HEK293 (cell line): ENCODE results near the gene PJVK.

Experiments
- CTCF ChIA-PET: fragments of 350-600 bp; formaldehyde crosslinking; extraction: SDS; loops from one replicate; lab custom pipeline; 2021; ENCODE audit warnings: antibody characterized with exemption; lab: Yijun Ruan, JAX
- POLR2A ChIA-PET: fragments of 300-600 bp; formaldehyde crosslinking; extraction: SDS; loops from one replicate; lab custom pipeline; 2020; ENCODE audit warnings: antibody characterized with exemption, inconsistent platforms; lab: Yijun Ruan, JAX
- H3K27ac ChIP-seq: fragments of 200-500 bp; sonication (Bioruptor generic); 2 replicates; pipeline ENCODE4 v1.5.1; 2014; ENCODE audit warnings: low read depth, low read length, control low read depth, inconsistent platforms; ENCODE audit errors: extremely low read depth
- H3K36me3 ChIP-seq, 2 experiments: fragments of 200-500 bp in 1 of 2; sonication (Bioruptor generic) in 1 of 2; 1 replicate in 1 of 2; 2 replicates in 1 of 2; pipeline ENCODE4 v1.5.1; 2014 to 2017; ENCODE audit warnings: inconsistent platforms in 2 of 2, low read length in 2 of 2; ENCODE audit not compliant: control insufficient read depth in 2 of 2, insufficient read depth in 1 of 2
- H3K4me1 ChIP-seq: fragments of 200-500 bp; sonication (Bioruptor generic); 2 replicates; pipeline ENCODE4 v1.5.1; 2014; ENCODE audit warnings: mild to moderate bottlenecking, low read length, inconsistent platforms; ENCODE audit not compliant: control insufficient read depth, insufficient read depth
- H3K4me3 ChIP-seq: 2 replicates; pipeline ENCODE4 v1.5.1; 2011; ENCODE audit warnings: low read depth, mild to moderate bottlenecking, control low read depth, low read length, moderate library complexity
- H3K9me3 ChIP-seq: fragments of 200-500 bp; sonication (Bioruptor generic); 2 replicates; pipeline ENCODE4 v1.5.1; 2014; ENCODE audit warnings: low read depth, low read length, inconsistent platforms; ENCODE audit not compliant: control insufficient read depth, insufficient read depth
- KLF16 ChIP-seq: fragments of 450-650 bp; formaldehyde crosslinking; IDR thresholded peaks from 2 replicates; pipeline ENCODE4 v1.5.1; 2017; ENCODE audit warnings: missing biosample characterization, missing genetic modification characterization
- ZBTB21 ChIP-seq: fragments of 450-650 bp; formaldehyde crosslinking; IDR thresholded peaks from 2 replicates; pipeline ENCODE4 v1.5.1; 2017; ENCODE audit warnings: missing biosample characterization, missing genetic modification characterization
- ZFHX2 ChIP-seq: fragments of 450-650 bp; formaldehyde crosslinking; conservative IDR thresholded peaks from 2 replicates; pipeline ENCODE4 v1.5.1; 2016; ENCODE audit warnings: missing biosample characterization, missing genetic modification characterization
- ZFP69B ChIP-seq: fragments of 450-650 bp; formaldehyde crosslinking; IDR thresholded peaks from 2 replicates; pipeline ENCODE4 v1.5.1; 2016; ENCODE audit warnings: missing biosample characterization, missing genetic modification characterization
- ZNF155 ChIP-seq: fragments of 450-650 bp; formaldehyde crosslinking; IDR thresholded peaks from 2 replicates; pipeline ENCODE4 v1.5.1; 2016; ENCODE audit warnings: missing biosample characterization, missing genetic modification characterization
- ZNF214 ChIP-seq: fragments of 450-650 bp; formaldehyde crosslinking; IDR thresholded peaks from 2 replicates; pipeline ENCODE4 v1.5.1; 2017; ENCODE audit warnings: missing biosample characterization, mild to moderate bottlenecking, missing genetic modification characterization, borderline replicate concordance
- ZNF302 ChIP-seq: fragments of 450-650 bp; formaldehyde crosslinking; IDR thresholded peaks from 2 replicates; pipeline ENCODE4 v1.5.1; 2016; ENCODE audit warnings: missing biosample characterization, missing genetic modification characterization, low read depth
- ZNF600 ChIP-seq: fragments of 450-650 bp; formaldehyde crosslinking; IDR thresholded peaks from 2 replicates; pipeline ENCODE4 v1.5.1; 2016; ENCODE audit warnings: missing biosample characterization, missing genetic modification characterization
- ZNF785 ChIP-seq: fragments of 450-650 bp; formaldehyde crosslinking; IDR thresholded peaks from 2 replicates; pipeline ENCODE4 v1.5.1; 2016; ENCODE audit warnings: missing biosample characterization, missing genetic modification characterization
- ZNF792 ChIP-seq: fragments of 450-650 bp; formaldehyde crosslinking; IDR thresholded peaks from 2 replicates; pipeline ENCODE4 v1.5.1; 2016; ENCODE audit warnings: missing biosample characterization, missing genetic modification characterization
- TF ChIP-seq, protein P1 (sequence below): fragments of 450-650 bp; formaldehyde crosslinking; IDR thresholded peaks from 2 replicates; pipeline ENCODE4 v1.5.1; 2016; ENCODE audit warnings: missing biosample characterization, missing genetic modification characterization
- TF ChIP-seq, protein P2 (sequence below): fragments of 450-650 bp; formaldehyde crosslinking; IDR thresholded peaks from 2 replicates; pipeline ENCODE4 v1.5.1; 2016; ENCODE audit warnings: missing biosample characterization, missing genetic modification characterization
- TF ChIP-seq, protein P3 (sequence below): fragments of 450-650 bp; formaldehyde crosslinking; IDR thresholded peaks from 2 replicates; pipeline ENCODE4 v1.5.1; 2016; ENCODE audit warnings: missing biosample characterization, missing genetic modification characterization
- TF ChIP-seq, protein P4 (sequence below): fragments of 450-650 bp; formaldehyde crosslinking; IDR thresholded peaks from 2 replicates; pipeline ENCODE4 v1.5.1; 2016; ENCODE audit warnings: missing biosample characterization, missing genetic modification characterization
- TF ChIP-seq, protein P5 (sequence below): fragments of 450-650 bp; formaldehyde crosslinking; IDR thresholded peaks from 2 replicates; pipeline ENCODE4 v1.5.0; 2017; ENCODE audit warnings: missing biosample characterization, missing genetic modification characterization, borderline replicate concordance

PJVK gene

DNA sequence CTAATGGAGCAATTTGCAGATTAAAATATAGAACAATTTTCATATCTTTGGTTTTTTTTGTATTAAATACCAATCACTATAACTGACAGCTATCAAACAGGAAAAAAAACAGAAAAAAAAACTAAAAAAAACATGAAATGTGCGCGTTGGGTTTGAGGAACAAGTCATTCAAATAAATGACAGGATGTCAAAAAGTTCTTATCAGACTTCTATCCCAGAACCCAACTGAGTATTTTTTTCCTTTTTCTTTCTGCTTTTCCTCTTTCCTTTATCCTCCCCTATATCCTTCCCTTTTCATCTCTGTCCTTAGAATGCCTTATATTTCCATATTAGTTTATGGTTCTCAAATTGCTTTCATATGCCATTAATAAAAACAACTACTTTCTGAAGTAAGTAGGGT lies 14.5 kb upstream of the PJVK start:
- Histone ChIP-seq H3K9me3 (no peaks in the 10 kb centered on the region), H3K27ac (no peak overlapping the region), H3K4me1 (no peaks in the 10 kb centered on the region), H3K36me3 (peaks cover 70 to 93% of the 10 kb centered on the region in 2 experiments), H3K4me3 (no peak overlapping the region)
- CTCF ChIA-PET, result no interaction called here
- no peak for TF ChIP-seq KLF16 (tag by site-specific recombination)
- TF ChIP-seq, protein P1, sequence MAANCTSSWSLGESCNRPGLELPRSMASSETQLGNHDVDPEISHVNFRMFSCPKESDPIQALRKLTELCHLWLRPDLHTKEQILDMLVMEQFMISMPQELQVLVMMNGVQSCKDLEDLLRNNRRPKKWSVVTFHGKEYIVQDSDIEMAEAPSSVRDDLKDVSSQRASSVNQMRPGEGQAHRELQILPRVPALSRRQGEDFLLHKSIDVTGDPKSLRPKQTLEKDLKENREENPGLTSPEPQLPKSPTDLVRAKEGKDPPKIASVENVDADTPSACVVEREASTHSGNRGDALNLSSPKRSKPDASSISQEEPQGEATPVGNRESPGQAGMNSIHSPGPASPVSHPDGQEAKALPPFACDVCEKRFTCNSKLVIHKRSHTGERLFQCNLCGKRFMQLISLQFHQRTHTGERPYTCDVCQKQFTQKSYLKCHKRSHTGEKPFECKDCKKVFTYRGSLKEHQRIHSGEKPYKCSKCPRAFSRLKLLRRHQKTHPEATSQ (tag by site-specific recombination), result no peak
- TF ChIP-seq ZNF600 (tag by site-specific recombination), result no peak
- TF ChIP-seq ZNF302, result no peak
- no peak for TF ChIP-seq ZNF792 (tag by site-specific recombination)
- TF ChIP-seq, protein P2, sequence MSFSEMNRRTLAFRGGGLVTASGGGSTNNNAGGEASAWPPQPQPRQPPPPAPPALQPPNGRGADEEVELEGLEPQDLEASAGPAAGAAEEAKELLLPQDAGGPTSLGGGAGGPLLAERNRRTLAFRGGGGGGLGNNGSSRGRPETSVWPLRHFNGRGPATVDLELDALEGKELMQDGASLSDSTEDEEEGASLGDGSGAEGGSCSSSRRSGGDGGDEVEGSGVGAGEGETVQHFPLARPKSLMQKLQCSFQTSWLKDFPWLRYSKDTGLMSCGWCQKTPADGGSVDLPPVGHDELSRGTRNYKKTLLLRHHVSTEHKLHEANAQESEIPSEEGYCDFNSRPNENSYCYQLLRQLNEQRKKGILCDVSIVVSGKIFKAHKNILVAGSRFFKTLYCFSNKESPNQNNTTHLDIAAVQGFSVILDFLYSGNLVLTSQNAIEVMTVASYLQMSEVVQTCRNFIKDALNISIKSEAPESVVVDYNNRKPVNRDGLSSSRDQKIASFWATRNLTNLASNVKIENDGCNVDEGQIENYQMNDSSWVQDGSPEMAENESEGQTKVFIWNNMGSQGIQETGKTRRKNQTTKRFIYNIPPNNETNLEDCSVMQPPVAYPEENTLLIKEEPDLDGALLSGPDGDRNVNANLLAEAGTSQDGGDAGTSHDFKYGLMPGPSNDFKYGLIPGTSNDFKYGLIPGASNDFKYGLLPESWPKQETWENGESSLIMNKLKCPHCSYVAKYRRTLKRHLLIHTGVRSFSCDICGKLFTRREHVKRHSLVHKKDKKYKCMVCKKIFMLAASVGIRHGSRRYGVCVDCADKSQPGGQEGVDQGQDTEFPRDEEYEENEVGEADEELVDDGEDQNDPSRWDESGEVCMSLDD (tag by site-specific recombination), result no peak
- no peak for TF ChIP-seq ZBTB21 (tag by site-specific recombination)
- TF ChIP-seq ZNF785 (tag by site-specific recombination), result no peak
- no peak for TF ChIP-seq ZFP69B (tag by site-specific recombination)
- no peak for TF ChIP-seq ZNF155 (tag by site-specific recombination)
- no peak for TF ChIP-seq ZFHX2
- TF ChIP-seq, protein P3, sequence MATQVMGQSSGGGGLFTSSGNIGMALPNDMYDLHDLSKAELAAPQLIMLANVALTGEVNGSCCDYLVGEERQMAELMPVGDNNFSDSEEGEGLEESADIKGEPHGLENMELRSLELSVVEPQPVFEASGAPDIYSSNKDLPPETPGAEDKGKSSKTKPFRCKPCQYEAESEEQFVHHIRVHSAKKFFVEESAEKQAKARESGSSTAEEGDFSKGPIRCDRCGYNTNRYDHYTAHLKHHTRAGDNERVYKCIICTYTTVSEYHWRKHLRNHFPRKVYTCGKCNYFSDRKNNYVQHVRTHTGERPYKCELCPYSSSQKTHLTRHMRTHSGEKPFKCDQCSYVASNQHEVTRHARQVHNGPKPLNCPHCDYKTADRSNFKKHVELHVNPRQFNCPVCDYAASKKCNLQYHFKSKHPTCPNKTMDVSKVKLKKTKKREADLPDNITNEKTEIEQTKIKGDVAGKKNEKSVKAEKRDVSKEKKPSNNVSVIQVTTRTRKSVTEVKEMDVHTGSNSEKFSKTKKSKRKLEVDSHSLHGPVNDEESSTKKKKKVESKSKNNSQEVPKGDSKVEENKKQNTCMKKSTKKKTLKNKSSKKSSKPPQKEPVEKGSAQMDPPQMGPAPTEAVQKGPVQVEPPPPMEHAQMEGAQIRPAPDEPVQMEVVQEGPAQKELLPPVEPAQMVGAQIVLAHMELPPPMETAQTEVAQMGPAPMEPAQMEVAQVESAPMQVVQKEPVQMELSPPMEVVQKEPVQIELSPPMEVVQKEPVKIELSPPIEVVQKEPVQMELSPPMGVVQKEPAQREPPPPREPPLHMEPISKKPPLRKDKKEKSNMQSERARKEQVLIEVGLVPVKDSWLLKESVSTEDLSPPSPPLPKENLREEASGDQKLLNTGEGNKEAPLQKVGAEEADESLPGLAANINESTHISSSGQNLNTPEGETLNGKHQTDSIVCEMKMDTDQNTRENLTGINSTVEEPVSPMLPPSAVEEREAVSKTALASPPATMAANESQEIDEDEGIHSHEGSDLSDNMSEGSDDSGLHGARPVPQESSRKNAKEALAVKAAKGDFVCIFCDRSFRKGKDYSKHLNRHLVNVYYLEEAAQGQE (tag by site-specific recombination), result no peak
- TF ChIP-seq, protein P4, sequence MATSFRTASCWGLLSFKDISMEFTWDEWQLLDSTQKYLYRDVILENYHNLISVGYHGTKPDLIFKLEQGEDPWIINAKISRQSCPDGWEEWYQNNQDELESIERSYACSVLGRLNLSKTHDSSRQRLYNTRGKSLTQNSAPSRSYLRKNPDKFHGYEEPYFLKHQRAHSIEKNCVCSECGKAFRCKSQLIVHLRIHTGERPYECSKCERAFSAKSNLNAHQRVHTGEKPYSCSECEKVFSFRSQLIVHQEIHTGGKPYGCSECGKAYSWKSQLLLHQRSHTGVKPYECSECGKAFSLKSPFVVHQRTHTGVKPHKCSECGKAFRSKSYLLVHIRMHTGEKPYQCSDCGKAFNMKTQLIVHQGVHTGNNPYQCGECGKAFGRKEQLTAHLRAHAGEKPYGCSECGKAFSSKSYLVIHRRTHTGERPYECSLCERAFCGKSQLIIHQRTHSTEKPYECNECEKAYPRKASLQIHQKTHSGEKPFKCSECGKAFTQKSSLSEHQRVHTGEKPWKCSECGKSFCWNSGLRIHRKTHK (tag by site-specific recombination), result no peak
- POLR2A ChIA-PET, result no interaction called here

DNA sequence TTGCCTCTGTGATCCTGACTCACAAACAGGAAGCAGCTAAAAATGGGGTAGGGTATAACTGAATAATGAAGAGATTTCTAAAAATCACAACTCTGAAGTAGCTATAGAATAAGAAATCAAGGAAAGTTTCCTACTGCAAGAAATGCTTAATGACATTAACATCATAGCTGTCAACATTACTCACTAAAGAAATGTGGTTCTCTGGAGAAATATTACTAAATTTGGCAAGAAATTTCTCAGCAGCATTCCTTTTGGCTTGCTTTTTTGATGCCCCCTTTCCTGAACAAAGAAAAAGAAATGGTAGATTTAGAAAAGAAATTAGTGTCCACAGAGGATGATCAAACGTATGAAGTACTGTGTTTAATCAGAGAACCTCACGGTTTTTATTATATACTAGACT lies 9.8 kb upstream of the PJVK start:
- CTCF ChIA-PET, result interaction anchor here (0.6 to 2.0 kb wide), 3 partner anchors 23 to 139 kb away, joined by 3 to 7 read pairs (median 5); no protein-coding TSS in a partner anchor
- TF ChIP-seq, protein P5, sequence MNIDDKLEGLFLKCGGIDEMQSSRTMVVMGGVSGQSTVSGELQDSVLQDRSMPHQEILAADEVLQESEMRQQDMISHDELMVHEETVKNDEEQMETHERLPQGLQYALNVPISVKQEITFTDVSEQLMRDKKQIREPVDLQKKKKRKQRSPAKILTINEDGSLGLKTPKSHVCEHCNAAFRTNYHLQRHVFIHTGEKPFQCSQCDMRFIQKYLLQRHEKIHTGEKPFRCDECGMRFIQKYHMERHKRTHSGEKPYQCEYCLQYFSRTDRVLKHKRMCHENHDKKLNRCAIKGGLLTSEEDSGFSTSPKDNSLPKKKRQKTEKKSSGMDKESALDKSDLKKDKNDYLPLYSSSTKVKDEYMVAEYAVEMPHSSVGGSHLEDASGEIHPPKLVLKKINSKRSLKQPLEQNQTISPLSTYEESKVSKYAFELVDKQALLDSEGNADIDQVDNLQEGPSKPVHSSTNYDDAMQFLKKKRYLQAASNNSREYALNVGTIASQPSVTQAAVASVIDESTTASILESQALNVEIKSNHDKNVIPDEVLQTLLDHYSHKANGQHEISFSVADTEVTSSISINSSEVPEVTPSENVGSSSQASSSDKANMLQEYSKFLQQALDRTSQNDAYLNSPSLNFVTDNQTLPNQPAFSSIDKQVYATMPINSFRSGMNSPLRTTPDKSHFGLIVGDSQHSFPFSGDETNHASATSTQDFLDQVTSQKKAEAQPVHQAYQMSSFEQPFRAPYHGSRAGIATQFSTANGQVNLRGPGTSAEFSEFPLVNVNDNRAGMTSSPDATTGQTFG, result no peak
- no peak for TF ChIP-seq ZNF214 (tag by site-specific recombination)
- POLR2A ChIA-PET, result interaction anchor here (0.7 to 0.9 kb wide), 2 partner anchors 10 to 23 kb away, joined by 4 to 5 read pairs; partner anchors contain the start of genes PJVK and PRKRA
- Histone ChIP-seq H3K4me1 (no peaks in the 10 kb centered on the region), H3K4me3 (no peak overlapping the region), H3K36me3 (peaks cover 51 to 92% of the 10 kb centered on the region in 2 experiments), H3K27ac (no peak overlapping the region), H3K9me3 (no peaks in the 10 kb centered on the region)
